SK-N-SH (cell line): ENCODE measurements around the gene JAKMIP3. TPM values are rescaled to one million over a fixed set of nuclear protein-coding genes. Genes with fewer than 3 reads are reported as not detected.

ENCODE experiments used
- CTCF ChIA-PET: fragments of 300-600, 350-600 bp; formaldehyde crosslinking; extraction: SDS; loops from one replicate; lab custom pipeline; 2021; lab: Yijun Ruan, JAX
- POLR2A ChIA-PET: fragments of 350-600 bp; sonication (Branson Sonifier 250); formaldehyde crosslinking; extraction: SDS; loops from one replicate; lab custom pipeline; 2020; ENCODE audit warnings: antibody characterized with exemption, inconsistent platforms; lab: Yijun Ruan, JAX
- DNase-seq: peaks from one replicate; pipeline ENCODE4 v3.0.0; 2012
- H2AFZ ChIP-seq: fragments of 200-600 bp; sonication (generic); 2 replicates; pipeline ENCODE4 v1.8.1; 2016; ENCODE audit warnings: antibody characterized with exemption, mild to moderate bottlenecking, low read depth
- H3F3A ChIP-seq: fragments of 200-600 bp; sonication (generic); replicated peaks from 2 replicates; pipeline ENCODE3; 2016; ENCODE audit warnings: antibody characterized with exemption, mild to moderate bottlenecking; ENCODE audit not compliant: insufficient read depth
- H3K27ac ChIP-seq, 2 experiments: fragments of 200-500 bp in 1 of 2; fragments of 200-600 bp in 1 of 2; sonication (Bioruptor generic) in 1 of 2; sonication (generic), shearing (Covaris generic) in 1 of 2; 2 replicates each; pipeline versions ENCODE4 v1.5.1 to v1.6.1; 2014 to 2016; ENCODE audit warnings: low read depth in 2 of 2, inconsistent platforms in 1 of 2, low read length in 1 of 2, mild to moderate bottlenecking in 1 of 2, mixed read lengths in 1 of 2
- H3K27me3 ChIP-seq: fragments of 200-600 bp; sonication (generic), shearing (Covaris generic); 2 replicates; pipeline ENCODE4 v1.6.1; 2016; ENCODE audit warnings: mixed run types; ENCODE audit not compliant: insufficient read depth
- H3K36me3 ChIP-seq, 2 experiments: fragments of 200-500 bp in 1 of 2; fragments of 200-600 bp in 1 of 2; sonication (Bioruptor generic) in 1 of 2; sonication (generic) in 1 of 2; replicated peaks in 1 of 2; 2 replicates each; pipeline versions ENCODE3 to v1.5.1; 2014 to 2016; ENCODE audit warnings: low read length in 1 of 2, mild to moderate bottlenecking in 1 of 2; ENCODE audit not compliant: insufficient read depth in 2 of 2, control insufficient read depth in 1 of 2
- H3K4me1 ChIP-seq, 2 experiments: fragments of 200-500 bp in 1 of 2; fragments of 200-600 bp in 1 of 2; sonication (Bioruptor generic) in 1 of 2; sonication (generic), shearing (Covaris generic) in 1 of 2; 2 replicates each; pipeline versions ENCODE4 v1.5.1 to v1.6.1; 2014 to 2016; ENCODE audit warnings: low read depth in 1 of 2, low read length in 1 of 2, mixed run types in 1 of 2; ENCODE audit not compliant: insufficient read depth in 2 of 2, control insufficient read depth in 1 of 2
- H3K4me2 ChIP-seq: fragments of 200-600 bp; sonication (generic), shearing (Covaris generic); 2 replicates; pipeline ENCODE4 v1.6.1; 2017; ENCODE audit warnings: mixed run types
- H3K4me3 ChIP-seq, 2 experiments: fragments of 200-500 bp in 1 of 2; fragments of 200-600 bp in 1 of 2; sonication (Bioruptor generic) in 1 of 2; sonication (generic), shearing (Covaris generic) in 1 of 2; 2 replicates each; pipeline versions ENCODE4 v1.5.1 to v1.8.1; 2014 to 2016; ENCODE audit warnings: low read depth in 2 of 2, inconsistent platforms in 1 of 2, low read length in 1 of 2, mild to moderate bottlenecking in 1 of 2, mixed read lengths in 1 of 2, moderate library complexity in 1 of 2
- H3K79me2 ChIP-seq: fragments of 200-600 bp; sonication (generic); 2 replicates; pipeline ENCODE4 v1.8.1; 2017; ENCODE audit warnings: mild to moderate bottlenecking; ENCODE audit not compliant: insufficient read depth
- H3K9ac ChIP-seq: fragments of 200-600 bp; sonication (generic); 2 replicates; pipeline ENCODE4 v1.6.1; 2017; ENCODE audit warnings: mixed run types
- H3K9me2 ChIP-seq: fragments of 200-600 bp; sonication (generic); 2 replicates; pipeline ENCODE4 v1.6.1; 2017; ENCODE audit warnings: mixed run types
- H3K9me3 ChIP-seq: fragments of 200-600 bp; sonication (generic); 2 replicates; pipeline ENCODE4 v1.6.1; 2017; ENCODE audit warnings: mixed run types, mild to moderate bottlenecking, moderate library complexity
- H4K20me1 ChIP-seq: fragments of 200-600 bp; sonication (generic); 2 replicates; pipeline ENCODE4 v1.6.1; 2017; ENCODE audit warnings: mild to moderate bottlenecking, mixed run types; ENCODE audit not compliant: insufficient read depth
- CHD2 ChIP-seq: fragments of 150-350 bp; IDR thresholded peaks from 2 replicates; pipeline ENCODE4 v1.6.1; 2018; ENCODE audit warnings: low read length; ENCODE audit not compliant: partially characterized antibody
- CTCF ChIP-seq: fragments of 200-600 bp; sonication (generic); IDR thresholded peaks from 2 replicates; pipeline ENCODE4 v1.6.1; 2017; ENCODE audit warnings: antibody characterized with exemption, mild to moderate bottlenecking, moderate library complexity
- ELF1 ChIP-seq: IDR thresholded peaks from 2 replicates; pipeline ENCODE4 v1.4.0; 2012
- EZH2phosphoT487 ChIP-seq: fragments of 200-600 bp; sonication (generic); IDR thresholded peaks from 2 replicates; pipeline ENCODE4 v1.6.1; 2017; ENCODE audit warnings: low read depth, mixed run types, mild to moderate bottlenecking, antibody characterized with exemption, moderate library complexity, borderline replicate concordance
- FOXJ3 ChIP-seq: sonication (generic); formaldehyde crosslinking; IDR thresholded peaks from 2 replicates; pipeline ENCODE4 v1.5.1; 2020; ENCODE audit warnings: mild to moderate bottlenecking, missing genetic modification reagents
- FOXM1 ChIP-seq: IDR thresholded peaks from 2 replicates; pipeline ENCODE4 v1.4.0; 2012; ENCODE audit warnings: low read depth, mild to moderate bottlenecking
- GABPA ChIP-seq: IDR thresholded peaks from 2 replicates; pipeline ENCODE4 v1.4.0; 2012; ENCODE audit warnings: low read depth, mild to moderate bottlenecking
- IRF3 ChIP-seq: fragments of 150-350 bp; IDR thresholded peaks from 2 replicates; pipeline ENCODE4 v1.6.1; 2016; ENCODE audit warnings: mild to moderate bottlenecking, low read depth, low read length
- MEF2A ChIP-seq: IDR thresholded peaks from 2 replicates; pipeline ENCODE4 v1.4.0; 2012; ENCODE audit warnings: low read depth, borderline replicate concordance
- MXI1 ChIP-seq: IDR thresholded peaks from 2 replicates; pipeline ENCODE4 v1.6.1; 2012; ENCODE audit warnings: mild to moderate bottlenecking, low read depth, low read length, improper control_type of control experiment
- NRF1 ChIP-seq: IDR thresholded peaks from 2 replicates; pipeline ENCODE4 v1.6.1; 2012; ENCODE audit warnings: low read depth, mild to moderate bottlenecking, low read length
- RAD21 ChIP-seq: IDR thresholded peaks from 2 replicates; pipeline ENCODE4 v1.6.1; 2012; ENCODE audit warnings: mild to moderate bottlenecking, low read length
- SIN3A ChIP-seq: IDR thresholded peaks from 2 replicates; pipeline ENCODE4 v1.6.1; 2012; ENCODE audit warnings: low read depth, mild to moderate bottlenecking, low read length, moderate library complexity, borderline replicate concordance
- SMC3 ChIP-seq: IDR thresholded peaks from 2 replicates; pipeline ENCODE4 v1.6.1; 2012; ENCODE audit warnings: low read depth, low read length, improper control_type of control experiment
- TEAD4 ChIP-seq: IDR thresholded peaks from 2 replicates; pipeline ENCODE4 v1.4.0; 2012; ENCODE audit warnings: mild to moderate bottlenecking, borderline replicate concordance; ENCODE audit not compliant: insufficient read depth
- USF1 ChIP-seq: IDR thresholded peaks from 2 replicates; pipeline ENCODE4 v1.4.0; 2012; ENCODE audit warnings: low read depth, borderline replicate concordance
- WGBS: methylation state at CpG from one replicate; pipeline ENCODE4 v1.1.6; 2017; ENCODE audit warnings: low lambda C conversion rate; 5-methylcytosine and 5-hydroxymethylcytosine counted together
- polyA plus RNA-seq, 3 experiments: library from polyadenylated mRNA; depleted of rRNA; stranded (reverse); fragments of >200 nt; gene quantifications; 2 replicates each; pipeline ENCODE4 v1.2.3, GENCODE V29; 2012

The JAKMIP3 gene
- polyA plus RNA-seq, 1 of the 3 experiments (the other 2 are of a cell fraction) = 0.02 TPM

DNA sequence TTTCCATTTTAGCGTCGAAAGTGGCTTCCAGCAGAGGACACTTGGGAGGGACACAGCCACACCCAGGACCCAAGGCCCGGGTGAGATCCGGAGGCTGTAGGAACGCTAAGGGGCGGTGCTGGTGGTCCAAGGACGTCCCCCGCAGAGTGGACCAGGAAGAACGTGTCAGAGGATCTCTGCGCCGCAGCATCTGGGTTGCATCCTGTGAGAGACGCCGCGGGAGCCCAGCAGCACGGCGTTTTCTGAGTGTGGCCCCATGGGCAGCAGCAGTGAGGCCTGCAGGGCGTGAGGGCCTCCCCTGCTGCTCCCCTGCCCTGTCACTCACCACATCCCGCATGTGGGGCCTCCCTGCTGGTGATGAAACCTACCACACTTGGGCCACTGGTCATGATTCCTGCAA, 43.5 kb upstream of the JAKMIP3 start (continued):
- TF ChIP-seq MEF2A (no peak), GABPA (no peak), TEAD4 (no peak), FOXM1 (no peak), FOXJ3 (CRISPR knock-in tag) (no peak), ELF1 (no peak), EZH2phosphoT487 (no peak)

DNA sequence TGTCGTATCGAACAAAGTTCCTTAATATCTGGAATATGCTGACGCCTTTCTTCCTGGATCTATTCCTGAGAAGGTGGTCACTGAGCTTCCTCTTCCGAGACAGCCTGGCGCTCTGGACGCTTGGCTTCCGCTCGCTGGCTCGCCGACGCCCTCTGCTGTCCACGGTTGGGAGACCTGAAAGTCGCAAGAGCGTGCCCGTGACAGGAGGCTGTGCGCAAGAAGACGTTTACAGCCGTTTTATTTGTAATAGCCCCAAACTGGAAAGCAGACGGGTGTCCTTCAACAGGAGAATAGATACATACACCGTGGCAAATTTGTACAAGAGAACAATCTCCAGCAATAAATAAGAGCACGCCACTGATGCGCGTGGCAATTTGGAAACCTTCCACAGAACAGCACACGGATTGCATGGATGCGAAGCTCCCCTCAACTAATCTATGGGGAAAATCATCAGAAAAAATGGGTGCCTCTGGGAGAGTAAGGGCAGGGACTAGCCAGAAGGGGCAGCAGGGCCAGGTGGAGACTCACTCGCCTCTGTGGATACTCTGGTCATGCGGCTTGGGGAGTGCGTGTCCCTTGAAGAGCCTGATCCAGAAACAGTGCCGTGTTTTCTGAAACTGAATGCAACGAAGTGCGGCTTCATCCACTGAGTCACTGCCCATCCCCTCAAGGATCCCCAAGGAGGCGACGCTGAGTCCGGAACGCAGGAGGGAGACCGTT, 42.5 kb upstream of the JAKMIP3 start:
- DNase-seq = peak; percentile 84
- Histone ChIP-seq H3K9me3 (no peaks in the 10 kb centered on the region), H3K27ac (no peak overlapping the region), H3K9me2 (no peaks in the 10 kb centered on the region), H3K9ac (no peak overlapping the region), H4K20me1 (no peaks in the 10 kb centered on the region), H3K4me3 (peak overlapping the region; percentile 24 to 43), H3K36me3 (no peaks in the 10 kb centered on the region), H3K4me2 (peak overlapping the region; percentile 67), H3K4me1 (peaks cover 0 to 9% of the 10 kb centered on the region in 2 experiments; a peak in 1 of 4 replicates), H2AFZ (no peak overlapping the region), H3K79me2 (no peaks in the 10 kb centered on the region), H3K27me3 (no peaks in the 10 kb centered on the region; the same call in 1 of the 2 replicates), H3F3A (no peaks in the 10 kb centered on the region)
- ChIA-PET POLR2A (interaction anchor here (1.1 kb wide), 1 partner anchor 569 kb away, joined by 3 read pairs; no protein-coding TSS in a partner anchor), CTCF (interaction anchor here (0.5 to 2.9 kb wide), 72 partner anchors 10 to 1723 kb away, joined by 3 to 78 read pairs (median 4); partner anchors contain the start of genes BNIP3 and PPP2R2D)
- 14% methylated on average over 34 of the region's 36 CpGs for WGBS
- TF ChIP-seq USF1 (no peak), FOXJ3 (CRISPR knock-in tag) (no peak), MEF2A (no peak), MXI1 (peak; percentile 52), SIN3A (0 out of 2 replicates have a peak, but pooled peaks have one; percentile 28), SMC3 (peak; percentile 93), NRF1 (peak; percentile 22; the same call in 1 of the 2 replicates), CHD2 (peak; percentile 15), CTCF (peak; percentile 88), RAD21 (peak; percentile 90), IRF3 (no peak)
